GM12878 (cell line): ENCODE results near the gene MAP2K2.
A peak's percentile ranks its signal among the peaks of the same experiment; 100 is the strongest.

Source experiments
- CBX5 ChIP-seq: sonication (generic); IDR thresholded peaks from 2 replicates; pipeline ENCODE4 v1.6.1; 2016; ENCODE audit warnings: low read depth, moderate library complexity, mild to moderate bottlenecking, inconsistent platforms
- EP300 ChIP-seq, 2 experiments: fragments of 150-350 bp in 1 of 2; IDR thresholded peaks; 2 replicates each; pipeline ENCODE4 v1.6.1; 2011 to 2012; ENCODE audit warnings: low read depth in 2 of 2, low read length in 2 of 2, borderline replicate concordance in 1 of 2, improper control_type of control experiment in 1 of 2, inconsistent platforms in 1 of 2; ENCODE audit not compliant: control insufficient read depth in 1 of 2
- ETV6 ChIP-seq, 2 experiments: fragments of 450-650 bp in 1 of 2; IDR thresholded peaks in 1 of 2; conservative IDR thresholded peaks in 1 of 2; 2 replicates each; pipeline ENCODE4 v1.6.1; 2014; ENCODE audit warnings: antibody characterized with exemption in 1 of 2, borderline replicate concordance in 1 of 2, low read depth in 1 of 2, mild to moderate bottlenecking in 1 of 2, moderate library complexity in 1 of 2
- EZH2 ChIP-seq: IDR thresholded peaks from 2 replicates; pipeline ENCODE4 v1.6.1; 2012; ENCODE audit warnings: low read depth, mild to moderate bottlenecking, control low read depth, inconsistent platforms, low read length, borderline replicate concordance; ENCODE audit not compliant: control insufficient read depth
- KDM1A ChIP-seq: fragments of 200-600 bp; sonication (generic); IDR thresholded peaks from 2 replicates; pipeline ENCODE4 v1.6.1; 2016; ENCODE audit warnings: borderline replicate concordance
- MXI1 ChIP-seq: fragments of 150-350 bp; IDR thresholded peaks from 2 replicates; pipeline ENCODE4 v1.6.1; 2011; ENCODE audit warnings: low read depth, mild to moderate bottlenecking, inconsistent platforms, low read length, improper control_type of control experiment
- NR2C2 ChIP-seq: IDR thresholded peaks from 2 replicates; pipeline ENCODE4 v1.6.1; 2011; ENCODE audit warnings: borderline replicate concordance, low read depth; ENCODE audit not compliant: control insufficient read depth, insufficient read length
- POLR2A ChIP-seq: IDR thresholded peaks from 2 replicates; pipeline ENCODE4 v1.6.1; 2011; ENCODE audit warnings: low read depth, mild to moderate bottlenecking, low read length
- POLR2AphosphoS5 ChIP-seq: IDR thresholded peaks from 2 replicates; pipeline ENCODE4 v1.6.1; 2011; ENCODE audit warnings: mild to moderate bottlenecking, low read length, inconsistent platforms
- SPI1 ChIP-seq: IDR thresholded peaks from 2 replicates; pipeline ENCODE4 v1.6.1; 2011; ENCODE audit warnings: low read depth, mild to moderate bottlenecking, low read length, moderate library complexity, borderline replicate concordance; ENCODE audit not compliant: insufficient read depth
- TF ChIP-seq, protein P1 (sequence below), 3 experiments: IDR thresholded peaks in 2 of 3; conservative IDR thresholded peaks in 1 of 3; 2 replicates each; pipeline ENCODE4 v1.5.1; 2011; ENCODE audit warnings: low read depth in 3 of 3, low read length in 3 of 3, mild to moderate bottlenecking in 3 of 3, control low read depth in 2 of 3, moderate library complexity in 2 of 3, inconsistent platforms in 1 of 3, mixed read lengths in 1 of 3; ENCODE audit not compliant: control insufficient read depth in 2 of 3, insufficient read depth in 1 of 3; ENCODE audit errors: extremely low read depth in 1 of 3
- TF ChIP-seq, protein P2 (sequence below): IDR thresholded peaks from 2 replicates; pipeline ENCODE4 v1.6.1; 2011; ENCODE audit warnings: low read depth, mild to moderate bottlenecking, low read length, moderate library complexity, borderline replicate concordance; ENCODE audit errors: extremely low read depth

DNA sequence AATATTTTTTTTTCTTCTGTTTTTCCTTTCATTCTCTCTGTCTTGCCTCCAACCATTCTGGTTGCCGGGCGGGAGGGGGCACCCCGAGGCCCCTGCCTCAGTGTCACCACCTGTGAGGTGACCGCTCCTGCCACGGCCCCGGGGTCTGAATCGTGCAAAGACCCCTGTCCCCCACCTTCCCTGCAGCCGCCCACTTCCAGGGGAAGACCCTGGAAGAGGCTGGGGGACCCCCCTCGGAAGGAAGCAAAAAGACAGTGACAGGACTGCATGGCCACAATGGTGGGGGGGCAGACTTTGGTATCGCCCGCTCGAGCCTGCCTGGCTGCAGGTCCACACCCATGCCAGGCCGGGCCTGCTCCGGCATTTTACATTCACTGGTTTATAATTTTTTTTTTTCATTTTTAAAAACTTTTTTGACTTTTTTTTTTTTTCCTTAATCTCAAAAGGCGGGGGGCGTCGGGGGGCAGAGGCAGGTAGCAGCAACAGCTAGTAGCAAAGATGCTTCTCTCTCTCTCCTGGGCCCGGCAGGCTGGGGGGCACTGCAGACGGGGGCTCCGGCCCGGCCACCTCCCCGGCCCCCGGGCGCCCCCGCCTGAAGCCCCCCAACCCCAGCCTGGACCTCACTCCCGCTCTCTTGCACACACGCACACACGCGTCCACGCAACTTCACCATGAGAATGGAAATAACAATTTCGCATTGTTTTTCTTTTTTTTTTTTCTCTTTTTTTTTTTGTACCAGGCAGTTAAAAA is 79.8 kb downstream of the MAP2K2 start:
- TF ChIP-seq EP300 (IDR thresholded peaks at IDR 0.05; ENCODE audit: borderline replicate concordance in 1 of 2, control insufficient read depth in 1 of 2, low read depth in 2 of 2, low read length in 2 of 2) = no peak
- TF ChIP-seq, protein P1, sequence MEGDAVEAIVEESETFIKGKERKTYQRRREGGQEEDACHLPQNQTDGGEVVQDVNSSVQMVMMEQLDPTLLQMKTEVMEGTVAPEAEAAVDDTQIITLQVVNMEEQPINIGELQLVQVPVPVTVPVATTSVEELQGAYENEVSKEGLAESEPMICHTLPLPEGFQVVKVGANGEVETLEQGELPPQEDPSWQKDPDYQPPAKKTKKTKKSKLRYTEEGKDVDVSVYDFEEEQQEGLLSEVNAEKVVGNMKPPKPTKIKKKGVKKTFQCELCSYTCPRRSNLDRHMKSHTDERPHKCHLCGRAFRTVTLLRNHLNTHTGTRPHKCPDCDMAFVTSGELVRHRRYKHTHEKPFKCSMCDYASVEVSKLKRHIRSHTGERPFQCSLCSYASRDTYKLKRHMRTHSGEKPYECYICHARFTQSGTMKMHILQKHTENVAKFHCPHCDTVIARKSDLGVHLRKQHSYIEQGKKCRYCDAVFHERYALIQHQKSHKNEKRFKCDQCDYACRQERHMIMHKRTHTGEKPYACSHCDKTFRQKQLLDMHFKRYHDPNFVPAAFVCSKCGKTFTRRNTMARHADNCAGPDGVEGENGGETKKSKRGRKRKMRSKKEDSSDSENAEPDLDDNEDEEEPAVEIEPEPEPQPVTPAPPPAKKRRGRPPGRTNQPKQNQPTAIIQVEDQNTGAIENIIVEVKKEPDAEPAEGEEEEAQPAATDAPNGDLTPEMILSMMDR (IDR thresholded peaks at IDR 0.05 in 2 of 3, conservative IDR thresholded peaks at IDR 0.05 in 1 of 3; ENCODE audit: control insufficient read depth in 2 of 3, extremely low read depth in 1 of 3, insufficient read depth in 1 of 3, low read depth in 3 of 3, low read length in 3 of 3) = no peak
- no peak for TF ChIP-seq EZH2
- TF ChIP-seq POLR2A = peak; percentile 30; the same call in 1 of the 2 replicates
- TF ChIP-seq CBX5 = no peak
- TF ChIP-seq NR2C2 = no peak
- TF ChIP-seq MXI1 = no peak
- no peak for TF ChIP-seq KDM1A
- no peak for TF ChIP-seq SPI1
- no peak for TF ChIP-seq POLR2AphosphoS5
- no peak for TF ChIP-seq ETV6 (conservative IDR thresholded peaks at IDR 0.05 in 1 of 2, IDR thresholded peaks at IDR 0.05 in 1 of 2; ENCODE audit: borderline replicate concordance in 1 of 2, low read depth in 1 of 2)
- TF ChIP-seq, protein P2, sequence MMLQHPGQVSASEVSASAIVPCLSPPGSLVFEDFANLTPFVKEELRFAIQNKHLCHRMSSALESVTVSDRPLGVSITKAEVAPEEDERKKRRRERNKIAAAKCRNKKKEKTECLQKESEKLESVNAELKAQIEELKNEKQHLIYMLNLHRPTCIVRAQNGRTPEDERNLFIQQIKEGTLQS = no peak
